NCI-H2196 (cell line): ENCODE measurements around the gene TRERF1.
"Not testable (repeated sequence)": the region's sequence is repeated elsewhere in the genome, so short reads cannot be mapped to it uniquely, and the experiment has no call there.

Experiments used
- DNase-seq: peaks from one replicate; lab custom pipeline; 2025; ENCODE audit not compliant: unreplicated experiment; lab: John Stamatoyannopoulos, UW

TRERF1 gene

DNA sequence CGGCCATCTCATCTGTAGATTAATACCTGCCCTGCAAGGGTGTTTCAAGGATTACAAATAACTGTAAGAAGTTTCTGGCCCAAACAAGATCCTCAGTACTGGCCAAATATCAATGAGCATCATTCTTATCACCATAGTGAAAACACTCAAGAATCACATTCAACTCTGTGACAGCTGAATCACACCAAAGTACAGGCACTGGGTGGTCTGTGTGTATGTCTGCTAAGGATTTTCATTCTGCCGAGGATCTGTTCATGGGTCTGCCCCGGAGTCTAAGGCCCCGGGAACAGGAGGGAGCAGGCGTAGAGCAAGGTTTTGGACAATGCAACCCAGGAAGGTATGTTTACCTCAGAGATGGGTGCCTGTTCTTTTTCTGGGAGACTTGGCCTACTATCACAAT lies 110.5 kb downstream of the TRERF1 start:
- no peak for DNase-seq

GRCh38 chr6:42340511-42340910 lies 111.2 kb downstream of the TRERF1 start:
- no peak for DNase-seq

DNA sequence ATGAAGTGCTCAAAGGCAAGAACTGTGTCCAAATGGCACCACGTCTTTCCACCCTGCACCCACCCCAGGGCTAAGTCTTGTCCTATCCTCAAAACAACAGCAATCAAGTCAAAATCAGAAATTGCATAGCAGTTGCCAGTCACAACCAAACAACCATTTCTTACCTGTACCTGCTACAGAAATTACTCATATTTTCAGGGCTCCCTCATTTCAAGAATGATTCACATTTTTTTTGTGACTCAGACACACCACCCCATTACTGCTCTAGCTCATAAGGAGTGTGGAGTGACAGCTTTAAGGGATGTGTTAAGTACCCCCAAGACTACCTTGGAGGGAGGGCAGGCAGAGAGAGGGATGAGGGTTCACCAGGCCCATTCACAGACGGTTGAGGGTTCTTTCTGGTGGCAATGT lies 111.7 kb downstream of the TRERF1 start:
- no peak for DNase-seq

- no peak for DNase-seq
Observed at GRCh38 chr6:42338744-42339222, 112.9 kb downstream of the TRERF1 start.

- no peak for DNase-seq
Observed at GRCh38 chr6:42337985-42338743, 113.6 kb downstream of the TRERF1 start.

DNA sequence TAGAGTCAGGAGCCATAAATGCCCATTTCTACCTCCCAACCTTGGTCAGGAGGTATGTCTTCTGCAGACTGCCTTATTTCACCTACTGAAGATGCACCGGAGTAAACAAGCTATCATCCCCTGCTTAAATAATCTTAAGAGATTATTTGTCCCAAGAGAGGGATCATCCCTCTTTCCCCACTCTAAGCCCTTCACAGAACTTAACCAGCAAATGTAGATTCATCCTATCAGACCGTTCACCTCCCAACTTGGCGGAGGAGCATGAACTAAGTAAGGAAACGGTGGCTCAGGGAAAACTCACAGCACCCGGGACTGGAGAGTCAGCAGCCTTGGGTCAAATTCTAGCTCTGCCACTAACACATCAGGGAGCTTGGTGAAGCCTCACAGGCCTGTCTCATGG lies 115.3 kb downstream of the TRERF1 start:
- DNase-seq, result no peak

DNA sequence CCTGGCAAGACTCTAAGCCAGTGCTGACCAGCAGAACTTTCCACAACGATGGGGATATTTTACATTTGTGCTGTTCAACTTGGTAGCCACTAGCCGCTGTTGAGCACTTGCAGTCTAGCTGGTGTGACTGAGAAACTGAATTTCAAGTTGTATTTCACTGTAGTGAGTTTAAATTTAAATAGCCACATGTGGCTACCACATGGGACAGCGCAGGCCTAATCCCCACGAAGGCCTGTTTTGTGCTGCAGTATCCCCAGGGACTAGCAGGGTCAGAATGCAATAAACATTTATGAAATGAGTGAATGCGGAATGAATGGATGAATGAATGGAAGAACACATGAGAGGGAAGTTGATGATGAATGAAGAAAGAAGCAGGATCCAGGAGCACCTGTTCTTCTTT lies 115.8 kb downstream of the TRERF1 start:
- DNase-seq, result no peak

DNA sequence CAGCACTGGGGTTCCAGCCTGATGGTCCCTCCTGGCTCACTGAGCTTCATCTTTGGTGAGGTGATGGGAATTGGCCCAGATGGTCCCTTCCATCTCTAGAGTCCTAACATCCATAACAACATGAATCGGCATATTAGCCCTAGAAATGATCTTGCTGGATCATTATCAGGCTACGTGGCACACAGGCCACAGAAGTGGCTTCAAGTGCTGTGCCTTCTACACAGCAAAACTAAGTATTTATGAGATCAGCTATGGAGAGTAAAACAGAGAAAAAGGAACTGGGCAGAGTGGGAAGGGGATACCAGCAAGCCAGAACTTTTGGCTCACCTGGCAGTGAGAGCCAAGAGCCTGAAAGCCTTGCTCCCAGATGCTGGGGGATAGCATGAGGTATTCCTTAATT lies 116.9 kb downstream of the TRERF1 start:
- no peak for DNase-seq

- no peak for DNase-seq
Observed at GRCh38 chr6:42333612-42334011, 118.1 kb downstream of the TRERF1 start.

DNA sequence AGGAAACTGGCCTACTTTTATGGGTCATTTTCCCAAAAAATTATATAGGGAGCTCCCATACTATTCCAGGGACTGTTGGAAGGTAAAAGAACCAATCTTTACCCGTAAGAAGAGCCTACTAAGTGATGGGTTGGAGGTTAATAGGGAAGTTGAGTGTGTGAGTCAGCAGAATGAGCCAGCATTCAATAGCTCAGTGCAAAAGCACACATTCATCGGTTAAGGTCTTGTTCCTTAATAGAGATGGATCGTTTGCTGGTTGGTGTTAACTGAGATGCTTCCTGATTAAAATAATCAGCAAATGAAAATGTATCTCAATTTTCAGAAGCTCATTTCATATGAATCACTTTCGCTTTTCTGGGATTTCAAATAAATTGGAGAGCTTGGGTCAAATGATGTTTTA lies 118.8 kb downstream of the TRERF1 start:
- no peak for DNase-seq

- no peak for DNase-seq
Observed at GRCh38 chr6:42331019-42331418, 120.7 kb downstream of the TRERF1 start.

DNA sequence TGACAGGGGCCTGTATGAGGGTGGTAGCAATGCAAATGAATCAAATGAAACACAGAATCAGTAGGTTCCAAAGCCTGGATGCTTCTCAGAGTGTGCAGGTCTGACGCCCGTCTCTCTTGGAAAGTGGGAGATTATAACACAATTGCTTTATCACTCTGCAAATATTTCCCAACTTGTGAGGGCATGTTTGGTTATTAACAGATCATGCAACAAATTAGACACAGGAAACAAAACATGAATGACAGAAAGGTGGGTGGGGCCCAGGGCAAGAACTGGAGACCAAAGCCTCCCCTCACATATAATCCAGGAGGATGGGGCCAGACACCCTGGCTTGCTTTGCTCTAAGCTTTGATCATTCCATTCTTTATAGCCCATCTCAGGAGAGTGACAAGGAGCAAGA lies 125.5 kb downstream of the TRERF1 start:
- DNase-seq, result no peak

DNA sequence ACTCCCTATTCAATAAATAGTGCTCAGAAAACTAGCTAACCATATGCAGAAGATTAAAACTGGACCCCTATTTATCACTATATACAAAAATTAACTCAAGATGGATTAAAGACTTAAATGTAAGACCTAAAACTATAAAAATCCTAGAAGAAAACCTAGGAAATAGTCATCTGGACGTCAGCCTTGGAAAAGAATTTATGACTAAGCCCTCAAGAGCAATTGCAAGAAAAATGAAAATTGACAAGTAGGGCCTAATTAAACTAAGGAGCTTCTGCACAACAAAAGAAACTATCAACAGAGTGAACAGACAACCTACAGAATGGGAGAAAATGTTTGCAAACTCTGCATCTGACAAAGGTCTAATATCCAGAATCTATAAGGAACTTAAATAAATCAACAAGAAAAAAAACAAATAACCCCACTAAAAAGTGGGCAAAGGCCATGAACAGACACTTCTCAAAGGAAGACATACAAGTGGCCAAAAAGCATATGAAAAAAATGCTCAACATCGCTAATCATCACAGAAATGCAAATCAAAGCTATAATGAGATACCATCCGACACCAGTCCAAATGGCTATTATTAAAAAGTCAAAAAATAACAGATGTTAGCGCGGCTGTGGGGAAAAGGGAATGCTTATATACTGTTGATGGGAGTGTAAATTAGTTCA lies 126.9 kb downstream of the TRERF1 start:
- DNase-seq, result not testable (repeated sequence)

DNA sequence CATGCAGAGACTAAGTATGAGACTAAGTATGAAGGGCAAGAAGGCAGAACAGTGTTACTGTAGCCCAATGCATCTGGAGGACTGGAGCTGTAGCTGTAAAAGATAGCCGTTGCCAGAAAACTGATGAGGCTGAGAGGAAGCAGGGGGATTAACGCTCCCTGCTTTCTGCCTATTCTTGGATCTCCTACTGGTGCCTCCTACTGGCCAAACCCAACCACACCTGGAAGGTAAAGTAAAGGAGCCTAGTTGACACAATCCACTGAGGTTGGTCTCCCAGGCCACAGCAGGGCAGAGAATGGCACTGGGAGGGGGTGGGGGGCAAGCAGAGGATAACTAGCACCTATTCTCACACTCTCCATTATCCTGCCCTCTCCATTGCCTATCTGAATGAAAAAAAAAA lies 129.1 kb downstream of the TRERF1 start:
- DNase-seq, result no peak

DNA sequence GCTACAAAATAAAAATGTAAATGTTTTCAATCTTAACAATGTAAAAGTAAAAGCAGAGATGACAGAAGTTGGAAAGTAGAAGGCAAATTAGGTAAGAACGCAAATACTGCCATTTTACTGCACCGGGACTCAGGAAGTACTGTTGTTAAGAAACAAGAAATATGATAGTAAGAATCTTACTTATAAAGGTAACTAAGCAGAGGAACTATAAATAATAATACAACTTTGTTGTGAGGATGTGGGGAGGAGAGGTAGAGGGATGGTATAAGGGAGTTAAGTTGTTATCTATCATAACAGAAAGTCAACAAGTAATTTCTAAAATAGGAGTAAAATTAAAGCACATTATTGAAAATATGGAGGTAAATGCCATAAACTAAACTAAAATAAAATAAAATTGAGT lies 129.8 kb downstream of the TRERF1 start:
- DNase-seq, result no peak

- DNase-seq, result no peak
Observed at GRCh38 chr6:42320762-42321161, 131.0 kb downstream of the TRERF1 start.

GRCh38 chr6:42318480-42318879 lies 133.2 kb downstream of the TRERF1 start:
- DNase-seq, result no peak

GRCh38 chr6:42316981-42317380 lies 134.7 kb downstream of the TRERF1 start:
- no peak for DNase-seq

DNA sequence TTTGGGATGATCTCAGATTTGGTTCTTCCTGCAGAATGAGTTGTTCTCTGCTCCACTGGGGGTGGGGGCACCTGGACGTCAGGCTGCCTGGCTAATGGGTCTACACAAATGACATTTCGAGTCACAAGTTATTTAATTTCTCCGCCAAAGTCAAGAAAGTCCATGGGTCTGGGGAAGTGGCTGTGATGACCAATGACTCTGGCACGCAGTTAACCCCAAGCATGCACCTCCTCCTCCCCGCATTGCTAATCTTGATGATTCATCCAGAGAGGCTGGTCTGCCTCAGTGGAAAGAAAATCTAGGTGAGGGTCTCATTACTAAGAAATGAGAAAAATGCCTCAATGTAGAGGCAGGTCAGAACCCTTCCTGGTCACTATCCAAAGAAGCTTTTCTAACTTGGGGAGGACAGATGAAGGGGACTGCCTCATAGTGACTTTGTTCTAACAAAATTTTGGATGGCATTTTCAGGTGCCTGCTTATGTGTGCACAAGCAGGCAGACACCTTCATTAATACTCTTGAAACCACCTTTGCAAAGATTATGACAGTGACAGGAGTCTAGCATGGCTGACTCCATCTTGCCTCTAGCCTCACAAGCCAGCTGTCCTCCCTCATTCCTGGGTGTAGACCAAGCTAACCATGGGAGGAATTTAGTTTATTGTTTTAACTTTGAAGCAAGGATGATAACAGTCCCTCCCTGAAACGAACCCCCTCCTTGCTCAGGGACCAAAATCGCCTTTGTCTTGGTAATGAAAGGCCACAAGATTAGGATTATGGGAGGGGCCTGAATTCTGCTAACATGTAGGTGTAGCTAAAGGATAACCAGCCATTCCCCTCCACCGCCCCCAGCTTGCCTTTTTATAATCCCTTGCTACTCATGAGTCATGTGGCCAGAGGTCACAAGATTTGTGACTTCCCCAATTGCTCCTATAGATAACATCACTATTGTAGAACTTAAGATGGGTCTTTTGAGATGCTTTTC lies 135.4 kb downstream of the TRERF1 start:
- no peak for DNase-seq

GRCh38 chr6:42315259-42315990 lies 136.3 kb downstream of the TRERF1 start:
- DNase-seq, result no peak
